PFSK-1 (cell line): ENCODE data around the gene CAMTA1.

Experiments used
- FOXP2 ChIP-seq: optimal IDR thresholded peaks from 2 replicates; pipeline ENCODE3; 2011; ENCODE audit warnings: borderline replicate concordance, control low read depth, inconsistent platforms; ENCODE audit not compliant: insufficient read depth; ENCODE audit errors: extremely low read length, extremely low read depth
- POLR2AphosphoS5 ChIP-seq: IDR thresholded peaks from 2 replicates; pipeline ENCODE4 v1.6.1; 2012; ENCODE audit warnings: low read depth, mild to moderate bottlenecking, control low read depth, low read length, moderate library complexity
- REST ChIP-seq, 2 experiments: IDR thresholded peaks; 2 replicates each; pipeline versions ENCODE4 v1.6.1 to v1.8.0; 2011 to 2012; ENCODE audit warnings: low read depth in 2 of 2, low read length in 2 of 2, control low read depth in 1 of 2, inconsistent platforms in 1 of 2, mild to moderate bottlenecking in 1 of 2, moderate library complexity in 1 of 2; ENCODE audit not compliant: insufficient read depth in 1 of 2
- SIN3A ChIP-seq: IDR thresholded peaks from 2 replicates; pipeline ENCODE4 v1.6.1; 2012; ENCODE audit warnings: mild to moderate bottlenecking, low read length, moderate library complexity, borderline replicate concordance; ENCODE audit not compliant: insufficient read depth
- TAF1 ChIP-seq: IDR thresholded peaks from 2 replicates; pipeline ENCODE4 v1.6.1; 2012; ENCODE audit warnings: low read length, control low read depth, borderline replicate concordance; ENCODE audit not compliant: insufficient read depth

CAMTA1 gene

GRCh38 chr1:7145947-7146346 lies 360.7 kb downstream of the CAMTA1 start:
- TF ChIP-seq SIN3A (no peak), FOXP2 (no peak), REST (IDR thresholded peaks at IDR 0.05; ENCODE audit: insufficient read depth in 1 of 2, low read depth in 2 of 2, low read length in 2 of 2) (no peak)

- TF ChIP-seq SIN3A (no peak), POLR2AphosphoS5 (no peak), TAF1 (no peak), REST (IDR thresholded peaks at IDR 0.05; ENCODE audit: insufficient read depth in 1 of 2, low read depth in 2 of 2, low read length in 2 of 2) (no peak), FOXP2 (no peak)
Observed at GRCh38 chr1:7146710-7147109, 361.5 kb downstream of the CAMTA1 start.

GRCh38 chr1:7149080-7149838 lies 364.0 kb downstream of the CAMTA1 start:
- no peak for TF ChIP-seq TAF1
- TF ChIP-seq FOXP2 = no peak
- TF ChIP-seq REST (IDR thresholded peaks at IDR 0.05; ENCODE audit: insufficient read depth in 1 of 2, low read depth in 2 of 2, low read length in 2 of 2) = no peak
- no peak for TF ChIP-seq SIN3A
- TF ChIP-seq POLR2AphosphoS5 = no peak

GRCh38 chr1:7150724-7151280 lies 365.5 kb downstream of the CAMTA1 start:
- no peak for TF ChIP-seq REST (IDR thresholded peaks at IDR 0.05; ENCODE audit: insufficient read depth in 1 of 2, low read depth in 2 of 2, low read length in 2 of 2)
- TF ChIP-seq TAF1 = no peak
- TF ChIP-seq POLR2AphosphoS5 = no peak
- no peak for TF ChIP-seq SIN3A
- no peak for TF ChIP-seq FOXP2

GRCh38 chr1:7151978-7152377 lies 366.7 kb downstream of the CAMTA1 start:
- TF ChIP-seq TAF1 (no peak), FOXP2 (no peak), POLR2AphosphoS5 (no peak), REST (IDR thresholded peaks at IDR 0.05; ENCODE audit: insufficient read depth in 1 of 2, low read depth in 2 of 2, low read length in 2 of 2) (no peak), SIN3A (no peak)
